Ishikawa (cell line): ENCODE data around the gene GALNT2.

ENCODE experiments used
- CEBPB ChIP-seq: IDR thresholded peaks from 2 replicates; pipeline ENCODE4 v1.6.1; 2012
- CREB1 ChIP-seq: IDR thresholded peaks from 2 replicates; pipeline ENCODE4 v1.6.1; 2012; ENCODE audit warnings: low read depth
- EGR1 ChIP-seq: IDR thresholded peaks from 2 replicates; pipeline ENCODE4 v1.6.1; 2012
- EP300 ChIP-seq: IDR thresholded peaks from 2 replicates; pipeline ENCODE4 v1.6.1; 2012; ENCODE audit warnings: borderline replicate concordance
- FOXM1 ChIP-seq: IDR thresholded peaks from 2 replicates; pipeline ENCODE4 v1.6.1; 2012; ENCODE audit warnings: low read depth, borderline replicate concordance
- NFIC ChIP-seq: IDR thresholded peaks from 2 replicates; pipeline ENCODE4 v1.6.1; 2012
- RAD21 ChIP-seq: IDR thresholded peaks from 2 replicates; pipeline ENCODE4 v1.6.1; 2012; ENCODE audit warnings: low read depth
- TAF1 ChIP-seq: IDR thresholded peaks from 2 replicates; pipeline ENCODE4 v1.6.1; 2012; ENCODE audit warnings: low read depth, mild to moderate bottlenecking
- TCF12 ChIP-seq: IDR thresholded peaks from 2 replicates; pipeline ENCODE4 v1.6.1; 2012; ENCODE audit warnings: low read depth
- TEAD4 ChIP-seq: IDR thresholded peaks from 2 replicates; pipeline ENCODE4 v1.6.1; 2012
- YY1 ChIP-seq: IDR thresholded peaks from 2 replicates; pipeline ENCODE4 v1.6.1; 2012; ENCODE audit warnings: low read depth
- ZBTB7A ChIP-seq: IDR thresholded peaks from 2 replicates; pipeline ENCODE4 v1.6.1; 2012; ENCODE audit warnings: low read depth
- TF ChIP-seq, protein P1 (sequence below): IDR thresholded peaks from 2 replicates; pipeline ENCODE4 v1.6.1; 2012; ENCODE audit warnings: low read depth, mild to moderate bottlenecking
- TF ChIP-seq, protein P2 (sequence below): IDR thresholded peaks from 2 replicates; pipeline ENCODE4 v1.6.1; 2012
- TF ChIP-seq, protein P3 (sequence below): IDR thresholded peaks from 2 replicates; pipeline ENCODE4 v1.6.1; 2012

Gene GALNT2

DNA sequence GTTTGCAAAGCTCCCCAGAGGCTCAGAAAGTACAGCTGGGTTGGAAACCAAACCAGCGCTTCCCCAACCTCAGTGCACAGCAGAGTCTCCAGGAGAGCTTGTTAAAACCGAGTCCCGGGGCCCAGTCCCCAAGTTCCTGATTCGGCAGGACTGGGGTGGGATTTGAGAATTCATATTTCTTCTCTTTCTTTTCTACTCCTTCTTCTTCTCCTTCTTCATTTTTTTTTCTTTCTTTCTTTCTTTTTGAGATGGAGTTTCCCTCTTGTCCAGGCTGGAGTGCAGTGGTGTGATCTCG lies 222.3 kb downstream of the GALNT2 start:
- TF ChIP-seq NFIC (no peak), TAF1 (no peak), FOXM1 (no peak), TCF12 (no peak), ZBTB7A (no peak), CEBPB (no peak), RAD21 (no peak), EGR1 (no peak), YY1 (no peak), TEAD4 (no peak)
- TF ChIP-seq, protein P1, sequence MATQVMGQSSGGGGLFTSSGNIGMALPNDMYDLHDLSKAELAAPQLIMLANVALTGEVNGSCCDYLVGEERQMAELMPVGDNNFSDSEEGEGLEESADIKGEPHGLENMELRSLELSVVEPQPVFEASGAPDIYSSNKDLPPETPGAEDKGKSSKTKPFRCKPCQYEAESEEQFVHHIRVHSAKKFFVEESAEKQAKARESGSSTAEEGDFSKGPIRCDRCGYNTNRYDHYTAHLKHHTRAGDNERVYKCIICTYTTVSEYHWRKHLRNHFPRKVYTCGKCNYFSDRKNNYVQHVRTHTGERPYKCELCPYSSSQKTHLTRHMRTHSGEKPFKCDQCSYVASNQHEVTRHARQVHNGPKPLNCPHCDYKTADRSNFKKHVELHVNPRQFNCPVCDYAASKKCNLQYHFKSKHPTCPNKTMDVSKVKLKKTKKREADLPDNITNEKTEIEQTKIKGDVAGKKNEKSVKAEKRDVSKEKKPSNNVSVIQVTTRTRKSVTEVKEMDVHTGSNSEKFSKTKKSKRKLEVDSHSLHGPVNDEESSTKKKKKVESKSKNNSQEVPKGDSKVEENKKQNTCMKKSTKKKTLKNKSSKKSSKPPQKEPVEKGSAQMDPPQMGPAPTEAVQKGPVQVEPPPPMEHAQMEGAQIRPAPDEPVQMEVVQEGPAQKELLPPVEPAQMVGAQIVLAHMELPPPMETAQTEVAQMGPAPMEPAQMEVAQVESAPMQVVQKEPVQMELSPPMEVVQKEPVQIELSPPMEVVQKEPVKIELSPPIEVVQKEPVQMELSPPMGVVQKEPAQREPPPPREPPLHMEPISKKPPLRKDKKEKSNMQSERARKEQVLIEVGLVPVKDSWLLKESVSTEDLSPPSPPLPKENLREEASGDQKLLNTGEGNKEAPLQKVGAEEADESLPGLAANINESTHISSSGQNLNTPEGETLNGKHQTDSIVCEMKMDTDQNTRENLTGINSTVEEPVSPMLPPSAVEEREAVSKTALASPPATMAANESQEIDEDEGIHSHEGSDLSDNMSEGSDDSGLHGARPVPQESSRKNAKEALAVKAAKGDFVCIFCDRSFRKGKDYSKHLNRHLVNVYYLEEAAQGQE, result no peak

DNA sequence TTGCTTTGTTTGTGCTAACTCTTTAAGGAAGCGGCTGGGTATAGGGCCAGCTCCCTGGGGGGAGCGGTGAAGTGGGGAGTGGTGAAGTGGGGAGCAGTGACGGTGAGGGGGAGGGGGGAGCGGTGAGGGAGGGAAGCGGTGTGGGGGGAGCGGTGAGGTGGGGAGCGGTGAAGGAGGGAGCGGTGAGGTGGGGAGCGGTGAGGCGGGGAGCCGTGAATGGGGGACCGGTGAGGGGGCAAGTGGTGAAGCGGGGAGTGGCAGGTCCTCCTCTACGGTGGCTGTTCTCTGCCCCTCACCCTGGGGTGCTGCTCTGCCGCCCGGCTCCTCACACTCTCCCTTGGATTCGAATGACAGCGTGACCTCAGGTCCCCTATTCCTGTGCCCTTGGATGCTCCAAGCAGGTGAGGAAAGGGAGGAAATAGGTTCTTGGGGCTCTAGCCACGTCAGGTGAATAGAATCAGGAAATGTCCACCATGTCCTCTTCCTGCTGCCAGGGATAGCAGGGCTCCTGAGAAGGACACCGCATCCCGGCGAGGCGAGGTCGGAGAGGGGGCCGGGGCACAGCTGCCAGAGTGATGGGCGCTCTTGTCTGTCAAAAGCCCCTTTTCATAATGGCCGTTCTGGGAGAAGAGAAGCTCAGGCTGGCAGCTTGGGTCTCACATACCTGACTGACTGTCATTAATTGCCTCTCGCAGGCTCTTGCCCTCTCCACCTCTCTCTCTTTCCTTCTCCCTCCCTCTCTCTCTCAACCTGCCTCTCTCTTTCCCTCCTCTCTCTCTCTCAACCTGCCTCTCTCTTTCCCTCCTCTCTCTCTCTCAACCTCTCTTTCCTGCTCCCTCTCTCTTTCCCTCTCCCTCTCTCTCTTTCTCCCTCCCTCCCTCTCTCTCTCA lies 224.9 kb downstream of the GALNT2 start:
- TF ChIP-seq RAD21, result no peak
- TF ChIP-seq, protein P2, sequence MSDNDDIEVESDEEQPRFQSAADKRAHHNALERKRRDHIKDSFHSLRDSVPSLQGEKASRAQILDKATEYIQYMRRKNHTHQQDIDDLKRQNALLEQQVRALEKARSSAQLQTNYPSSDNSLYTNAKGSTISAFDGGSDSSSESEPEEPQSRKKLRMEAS, result no peak
- no peak for TF ChIP-seq EP300
- TF ChIP-seq, protein P1, result no peak
- TF ChIP-seq TCF12, result no peak

DNA sequence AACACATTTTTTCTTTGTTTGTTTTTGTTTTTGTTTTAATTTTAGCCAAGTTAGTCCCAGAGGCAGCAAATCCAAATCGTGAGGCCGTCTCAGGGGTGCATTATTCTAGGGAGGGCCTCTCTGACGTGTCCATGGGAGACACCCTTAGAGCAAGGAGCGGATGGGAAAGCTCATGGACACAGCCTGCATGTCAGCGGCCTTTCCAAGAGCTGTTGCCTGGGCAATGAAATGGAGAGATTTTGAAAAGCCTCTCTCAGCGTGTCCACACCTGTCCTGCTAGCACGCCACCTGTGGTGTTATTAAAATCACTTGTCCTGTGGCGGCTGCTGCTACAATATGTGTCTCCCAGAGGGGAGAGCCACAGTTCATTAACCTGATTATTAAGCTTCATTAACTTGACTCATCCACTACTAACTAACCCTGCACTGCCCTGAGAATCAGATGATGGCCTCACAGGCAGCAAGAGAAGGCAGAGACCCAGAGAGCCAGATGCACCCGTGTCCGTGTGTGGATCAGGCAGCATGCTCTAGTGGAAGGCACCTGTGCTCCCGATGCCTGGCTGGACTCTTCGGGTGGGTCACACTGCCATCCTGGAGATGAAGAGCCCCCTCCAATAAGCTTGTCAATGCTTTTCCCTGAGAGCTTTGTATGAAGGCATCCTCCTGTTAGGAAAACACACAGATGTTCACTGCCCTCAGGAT lies 225.8 kb downstream of the GALNT2 start:
- TF ChIP-seq ZBTB7A, result no peak
- no peak for TF ChIP-seq EP300
- TF ChIP-seq TCF12, result no peak
- TF ChIP-seq NFIC, result no peak
- no peak for TF ChIP-seq RAD21
- no peak for TF ChIP-seq CREB1
- no peak for TF ChIP-seq CEBPB
- TF ChIP-seq, protein P2, result no peak
- no peak for TF ChIP-seq EGR1
- TF ChIP-seq, protein P1, result no peak
- TF ChIP-seq YY1, result no peak
- TF ChIP-seq, protein P3, sequence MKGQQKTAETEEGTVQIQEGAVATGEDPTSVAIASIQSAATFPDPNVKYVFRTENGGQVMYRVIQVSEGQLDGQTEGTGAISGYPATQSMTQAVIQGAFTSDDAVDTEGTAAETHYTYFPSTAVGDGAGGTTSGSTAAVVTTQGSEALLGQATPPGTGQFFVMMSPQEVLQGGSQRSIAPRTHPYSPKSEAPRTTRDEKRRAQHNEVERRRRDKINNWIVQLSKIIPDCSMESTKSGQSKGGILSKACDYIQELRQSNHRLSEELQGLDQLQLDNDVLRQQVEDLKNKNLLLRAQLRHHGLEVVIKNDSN, result no peak
- no peak for TF ChIP-seq FOXM1
- no peak for TF ChIP-seq TEAD4
- no peak for TF ChIP-seq TAF1

DNA sequence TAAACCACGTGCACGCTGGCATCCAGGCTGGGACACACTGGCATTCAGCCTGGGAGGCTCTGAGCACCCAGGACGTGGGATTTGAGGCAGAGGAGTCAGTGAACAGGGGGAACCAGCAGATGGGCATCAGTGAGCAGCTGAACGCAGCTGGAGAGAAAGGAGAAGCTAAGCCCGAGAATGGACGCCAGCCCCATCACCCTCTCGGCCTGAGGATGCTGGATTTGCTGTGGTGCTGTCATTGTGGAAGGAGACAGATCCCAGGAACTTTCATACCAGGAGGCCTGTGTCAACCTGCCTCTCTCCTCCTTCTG lies 226.3 kb downstream of the GALNT2 start:
- TF ChIP-seq FOXM1 (no peak), EP300 (no peak), NFIC (no peak), TEAD4 (no peak)
- TF ChIP-seq, protein P2, result no peak
- TF ChIP-seq, protein P1, result no peak
